Activated CD8-positive, alpha-beta memory T cell treated with anti-CD3 and anti-CD28 coated beads for 4 hours (primary cell): ENCODE measurements around the gene SLC4A1.

Source experiments
- DNase-seq, 2 donors: peaks; one replicate each; pipeline ENCODE4 v3.0.0-alpha.2; 2020; ENCODE audit warnings: low read depth in 2 of 2

SLC4A1 gene

GRCh38 chr17:44205962-44206824 lies 61.7 kb downstream of the SLC4A1 start:
- DNase-seq: no peak

GRCh38 chr17:44204441-44204882 lies 63.5 kb downstream of the SLC4A1 start:
- DNase-seq: no peak

GRCh38 chr17:44203731-44204440 lies 64.0 kb downstream of the SLC4A1 start:
- no peak for DNase-seq

GRCh38 chr17:44202756-44203155 lies 65.2 kb downstream of the SLC4A1 start:
- DNase-seq: no peak

- no peak for DNase-seq
These were observed 67.3 kb downstream of the SLC4A1 start for GRCh38 chr17:44200478-44201155.

- DNase-seq: peak; percentile 99
These were observed 68.1 kb downstream of the SLC4A1 start, which contains the start of gene ATXN7L3 for GRCh38 chr17:44199553-44200477. ATXN7L3 (minus strand) TSS chr17:44199884; CDS start chr17:44198070, 1,814 bp downstream.

- no peak for DNase-seq
These were observed 69.0 kb downstream of the SLC4A1 start for GRCh38 chr17:44198721-44199552.
